NCI-H2081 treated with DMSO at 0.1 percent for 48 hours (cell line): Measurements from ENCODE around the gene PSRC1.

Source experiments
- DNase-seq: peaks from one replicate; lab custom pipeline; 2025; lab: John Stamatoyannopoulos, UW

PSRC1 gene

GRCh38 chr1:109272021-109272799, 10.7 kb downstream of the PSRC1 start:
- DNase-seq = no peak

- no peak for DNase-seq
Measured at GRCh38 chr1:109271458-109271857, 11.5 kb downstream of the PSRC1 start.

- no peak for DNase-seq
Measured at GRCh38 chr1:109270623-109271317, 12.2 kb downstream of the PSRC1 start.

GRCh38 chr1:109269981-109270622, 12.8 kb downstream of the PSRC1 start:
- no peak for DNase-seq

GRCh38 chr1:109269212-109269980, 13.5 kb downstream of the PSRC1 start:
- no peak for DNase-seq

GRCh38 chr1:109268431-109269211, 14.3 kb downstream of the PSRC1 start:
- no peak for DNase-seq

GRCh38 chr1:109267743-109268300, 15.1 kb downstream of the PSRC1 start:
- DNase-seq = no peak

GRCh38 chr1:109266965-109267364, 16.0 kb downstream of the PSRC1 start:
- DNase-seq = no peak

GRCh38 chr1:109265741-109266330, 17.1 kb downstream of the PSRC1 start:
- no peak for DNase-seq

GRCh38 chr1:109265016-109265415, 17.9 kb downstream of the PSRC1 start:
- DNase-seq = no peak

GRCh38 chr1:109264379-109264755, 18.6 kb downstream of the PSRC1 start:
- no peak for DNase-seq

- DNase-seq = no peak
Measured at GRCh38 chr1:109263597-109264378, 19.2 kb downstream of the PSRC1 start.

GRCh38 chr1:109263234-109263596, 19.7 kb downstream of the PSRC1 start:
- no peak for DNase-seq

- DNase-seq = no peak
Measured at GRCh38 chr1:109262231-109263055, 20.5 kb downstream of the PSRC1 start.

GRCh38 chr1:109261578-109261977, 21.4 kb downstream of the PSRC1 start:
- DNase-seq = no peak

- DNase-seq = no peak
Measured at GRCh38 chr1:109261006-109261405, 21.9 kb downstream of the PSRC1 start.

- DNase-seq = no peak
Measured at GRCh38 chr1:109259674-109260557, 23.0 kb downstream of the PSRC1 start.
